ENCODE results near the gene PLTP. TPM values are rescaled to one million over a fixed set of nuclear protein-coding genes. Genes with fewer than 3 reads are reported as not detected.

Gene PLTP
- total and polyA plus RNA-seq, 2 of the 13 experiments (the other 11 are each of a cell fraction or from before 2014, with no cell fraction given) = 16.9 to 28.6 TPM

GRCh38 chr20:45934046-45934585, 22.2 kb upstream of the PLTP start (continued):
- TF ChIP-seq GMEB2 (CRISPR knock-in tag; IDR thresholded peaks at IDR 0.05; ENCODE audit: low read depth) = no peak
- 0 out of 2 replicates have a peak, but pooled peaks have one; percentile 33 for TF ChIP-seq ZNF777 (CRISPR knock-in tag; IDR thresholded peaks at IDR 0.05)
- TF ChIP-seq CREB3 (CRISPR knock-in tag; IDR thresholded peaks at IDR 0.05) = no peak
- no peak for TF ChIP-seq THAP7 (CRISPR knock-in tag; IDR thresholded peaks at IDR 0.05)
- TF ChIP-seq BRCA1 (CRISPR knock-in tag; IDR thresholded peaks at IDR 0.05) = 0 out of 2 replicates have a peak, but pooled peaks have one; percentile 26
- peak; percentile 94; the same call in 1 of the 2 replicates for TF ChIP-seq BATF2 (CRISPR knock-in tag; IDR thresholded peaks at IDR 0.05)
- no peak; the same call in 1 of the 2 replicates for TF ChIP-seq ZHX1 (CRISPR knock-in tag; IDR thresholded peaks at IDR 0.05; ENCODE audit: low read depth)
- no peak for TF ChIP-seq LBX2 (CRISPR knock-in tag; IDR thresholded peaks at IDR 0.05; ENCODE audit: borderline replicate concordance)
- peak; percentile 97; the same call in 1 of the 2 replicates for TF ChIP-seq HIVEP1 (CRISPR knock-in tag; IDR thresholded peaks at IDR 0.05)
- TF ChIP-seq KLF12 (CRISPR knock-in tag; IDR thresholded peaks at IDR 0.05; ENCODE audit: borderline replicate concordance) = peak; percentile 11; the same call in 1 of the 2 replicates
- TF ChIP-seq CC2D1A (CRISPR knock-in tag; IDR thresholded peaks at IDR 0.05) = peak; percentile 74; the same call in 1 of the 2 replicates
- peak; percentile 100; the same call in 1 of the 2 replicates for TF ChIP-seq ZNF383 (CRISPR knock-in tag; IDR thresholded peaks at IDR 0.05; ENCODE audit: borderline replicate concordance)
- TF ChIP-seq MYNN (CRISPR knock-in tag; IDR thresholded peaks at IDR 0.05; ENCODE audit: low read depth) = no peak
- no peak; the same call in 1 of the 2 replicates for TF ChIP-seq ZNF253 (CRISPR knock-in tag; IDR thresholded peaks at IDR 0.05; ENCODE audit: borderline replicate concordance)
- TF ChIP-seq GLI4 (CRISPR knock-in tag; IDR thresholded peaks at IDR 0.05; ENCODE audit: borderline replicate concordance) = peak; percentile 82; the same call in 1 of the 2 replicates
- no peak for TF ChIP-seq XRCC5 (optimal IDR thresholded peaks at IDR 0.05; ENCODE audit: low read length)
- TF ChIP-seq CENPX (CRISPR knock-in tag; IDR thresholded peaks at IDR 0.05) = no peak
- TF ChIP-seq SALL2 (CRISPR knock-in tag; IDR thresholded peaks at IDR 0.05) = no peak
- no peak; the same call in 1 of the 2 replicates for TF ChIP-seq ZNF558 (CRISPR knock-in tag; IDR thresholded peaks at IDR 0.05; ENCODE audit: borderline replicate concordance)
- no peak for TF ChIP-seq ZNF891 (CRISPR knock-in tag; IDR thresholded peaks at IDR 0.05)
- TF ChIP-seq ZZZ3 (CRISPR knock-in tag; IDR thresholded peaks at IDR 0.05; ENCODE audit: borderline replicate concordance) = 0 out of 2 replicates have a peak, but pooled peaks have one; percentile 24
- TF ChIP-seq SIN3B (IDR thresholded peaks at IDR 0.05; ENCODE audit: low read length) = no peak
- peak; percentile 83 for TF ChIP-seq ESRRA (CRISPR knock-in tag; IDR thresholded peaks at IDR 0.05; ENCODE audit: low read depth)

All from HepG2 (cell line).